Spleen (tissue), 11 donors: ENCODE measurements around the gene HDAC5. TPM values are rescaled to one million over a fixed set of nuclear protein-coding genes. Genes with fewer than 3 reads are reported as not detected.
"Not testable (repeated sequence)": the region's sequence is repeated elsewhere in the genome, so short reads cannot be mapped to it uniquely, and the experiment has no call there.

Experiments
- DNase-seq: peaks from one replicate; pipeline ENCODE4 v3.0.0-alpha.2; 2020
- H3K27ac ChIP-seq, 8 donors: fragments of 200-600 bp; sonication (generic) in 7 of 8; 1 replicate in 4 of 8; 2 replicates in 4 of 8; pipeline versions ENCODE4 v1.5.0 to v1.8.0; 2016 to 2021; ENCODE audit warnings: inconsistent platforms in 4 of 8, mild to moderate bottlenecking in 4 of 8, moderate library complexity in 1 of 8
- H3K27me3 ChIP-seq, 7 donors: fragments of 200-600 bp; sonication (generic) in 6 of 7; replicated peaks in 1 of 7; 1 replicate in 4 of 7; 2 replicates in 3 of 7; pipeline versions ENCODE4 v1.5.0 to v1.8.0; 2016 to 2021; ENCODE audit warnings: inconsistent platforms in 3 of 7, mild to moderate bottlenecking in 1 of 7
- H3K36me3 ChIP-seq, 6 donors: fragments of 200-600 bp; sonication (generic) in 5 of 6; 1 replicate in 4 of 6; 2 replicates in 2 of 6; pipeline versions ENCODE4 v1.5.0 to v1.8.0; 2016 to 2021; ENCODE audit warnings: inconsistent platforms in 2 of 6
- H3K4me1 ChIP-seq, 6 donors: fragments of 200-600 bp; sonication (generic) in 5 of 6; 1 replicate in 3 of 6; 2 replicates in 3 of 6; pipeline versions ENCODE4 v1.5.0 to v1.8.0; 2016 to 2021; ENCODE audit warnings: inconsistent platforms in 3 of 6
- H3K4me3 ChIP-seq, 8 donors: fragments of 200-600 bp; sonication (generic) in 7 of 8; 1 replicate in 4 of 8; 2 replicates in 4 of 8; pipeline versions ENCODE4 v1.5.0 to v1.8.0; 2016 to 2021; ENCODE audit warnings: inconsistent platforms in 4 of 8, mild to moderate bottlenecking in 4 of 8, moderate library complexity in 2 of 8
- H3K9me3 ChIP-seq, 8 donors: fragments of 200-600 bp; sonication (generic) in 7 of 8; 1 replicate in 4 of 8; 2 replicates in 4 of 8; pipeline versions ENCODE4 v1.5.0 to v1.8.0; 2016 to 2021; ENCODE audit warnings: inconsistent platforms in 4 of 8
- POLR2A ChIP-seq, 3 donors: fragments of 450-650 bp; IDR thresholded peaks; one replicate each; pipeline ENCODE4 v1.5.1; 2017; ENCODE audit warnings: antibody characterized with exemption in 3 of 3, mild to moderate bottlenecking in 1 of 3
- POLR2AphosphoS5 ChIP-seq, 3 donors: sonication (generic); formaldehyde crosslinking; IDR thresholded peaks; one replicate each; pipeline ENCODE4 v1.5.1; 2017; ENCODE audit warnings: antibody characterized with exemption in 3 of 3
- WGBS, 5 donors: extraction: QIAGEN DNeasy Blood & Tissue Kit in 3 of 5; methylation state at CpG; one replicate each; pipeline versions ENCODE4 v1.1.5 to v1.1.7; 2013 to 2018; 5-methylcytosine and 5-hydroxymethylcytosine counted together
- intact Hi-C: fragments of 100-400 bp; cut with DNase I; formaldehyde crosslinking; loops from one replicate; pipeline ENCODE4 v1.15.0; 2023; ENCODE audit warnings: low total_unique reads
- polyA plus RNA-seq, 3 donors: library from polyadenylated mRNA; stranded (reverse); fragments of 200-250 nt; gene quantifications; one replicate each; pipeline ENCODE4 v1.2.1, GENCODE V29; 2013
- total RNA-seq, 7 donors: library from RNA; depleted of rRNA in 3 of 7; stranded (reverse); fragments of >200 nt in 3 of 7; fragmentation: NEBNext Ultra II Directional in 4 of 7; extraction: Animal tissue kit (Norgen Biotek cat#: 25700) in 4 of 7; gene quantifications; one replicate each; pipeline versions ENCODE4 v1.1.0 to v1.2.1, GENCODE V29; 2016 to 2021
- TF ChIP-seq, protein P1 (sequence below), 11 experiments: fragments of 200-600 bp in 7 of 11; fragments of 450-650 bp in 4 of 11; sonication (generic) in 4 of 11; IDR thresholded peaks in 8 of 11; conservative IDR thresholded peaks in 3 of 11; 1 replicate in 7 of 11; 2 replicates in 4 of 11; pipeline versions ENCODE4 v1.4.0 to v1.8.0; 2016 to 2021; ENCODE audit warnings: antibody characterized with exemption in 11 of 11, inconsistent platforms in 4 of 11, mild to moderate bottlenecking in 1 of 11
- donor health status: healthy with polysubstance abuse.
- donor health status: DM: no; HTN: no; CAD: no; lungs with moderate emphysema.
- donor health status: DM: no; HTN: no; CAD: no.
- donor health status: Bipolar disorder and iron deficiency.
- donor health status: healthy.
- donor health status: DM: no; HTN: no; CAD: no.
- donor health status: DM: yes; HTN: yes; CAD: no.

HDAC5 gene
- total and polyA plus RNA-seq, 10 donors, result 18.5 to 72.9 (median 46.7) TPM

DNA sequence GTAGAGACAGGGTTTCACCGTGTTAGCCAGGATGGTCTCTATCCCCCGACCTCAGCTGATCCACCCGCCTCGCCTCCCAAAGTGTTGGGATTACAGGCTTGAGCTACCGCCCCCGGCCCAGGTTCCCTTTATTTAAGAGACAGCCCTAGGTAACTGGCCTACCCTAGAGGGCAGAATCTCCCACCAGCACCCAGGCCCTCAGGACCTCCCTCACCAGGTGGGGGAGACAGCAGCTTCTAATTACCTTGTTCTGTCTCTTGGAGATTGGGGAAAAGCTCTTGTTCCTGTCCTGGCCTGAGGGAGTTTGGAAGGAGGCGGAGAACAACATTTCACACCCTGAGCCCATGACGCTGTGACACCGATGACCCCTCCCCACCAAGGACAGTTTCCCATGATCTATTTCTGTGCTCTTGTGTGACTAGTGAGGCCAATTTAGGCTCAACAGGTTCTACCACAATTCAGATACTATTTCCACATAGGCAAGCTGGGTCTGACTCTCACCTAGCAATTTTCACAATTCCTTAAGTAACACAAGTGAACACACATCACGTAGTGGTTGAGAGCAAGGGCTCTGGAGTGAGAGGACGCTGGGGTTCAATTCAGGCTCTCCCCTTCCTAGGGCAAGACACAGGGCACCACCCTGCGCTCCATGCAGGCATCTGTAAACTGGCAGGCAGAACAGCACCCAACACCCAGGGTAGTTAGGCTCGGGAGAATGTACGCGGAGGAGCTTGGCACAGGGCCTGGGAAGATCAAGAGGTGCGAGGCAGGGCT lies 20.4 kb downstream of the HDAC5 start:
- intact Hi-C loops, result no loop called here
- WGBS, 5 donors, result 84 to 95% (median 90%) methylated on average over 16 of the region's 16 CpGs

DNA sequence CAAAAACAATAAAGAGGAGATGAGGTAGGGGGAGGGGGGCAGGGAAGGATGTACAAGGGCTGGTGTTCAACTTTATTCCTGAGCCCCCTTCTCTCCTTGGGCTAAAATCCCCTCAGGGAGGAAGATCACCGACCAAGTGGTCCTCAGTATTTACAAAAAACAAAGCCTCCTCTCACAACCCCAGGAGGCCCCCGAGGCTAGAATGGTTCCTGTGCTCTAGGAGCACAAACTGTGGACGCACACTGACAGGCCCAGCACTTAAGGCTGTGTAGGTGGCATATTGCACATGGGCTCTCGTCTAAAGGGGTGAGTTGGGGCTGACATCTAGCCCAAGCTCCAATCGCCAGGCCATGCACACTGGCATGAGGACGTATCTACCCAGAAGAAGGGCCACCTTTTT lies 21.6 kb downstream of the HDAC5 start:
- H3K4me3 ChIP-seq, DNase-seq, H3K9me3 ChIP-seq, intact Hi-C loops, H3K27ac ChIP-seq, H3K27me3 ChIP-seq: not testable (repeated sequence)
- H3K36me3 ChIP-seq, result peaks cover 0 to 55% (median 3%) of the 10 kb centered on the region in 6 donors
- WGBS, 5 donors, result 73 to 86% (median 83%) methylated on average over 6 of the region's 6 CpGs
- peaks cover 13 to 53% (median 34%) of the 10 kb centered on the region in 6 donors for H3K4me1 ChIP-seq

More for the DNA sequence above, 20.4 kb downstream of the HDAC5 start:
- Histone ChIP-seq H3K4me1 (peaks cover 3 to 53% (median 26%) of the 10 kb centered on the region in 6 donors), H3K27ac (no peak overlapping the region), H3K36me3 (peaks cover 0 to 61% (median 3%) of the 10 kb centered on the region in 6 donors), H3K27me3 (no peaks in the 10 kb centered on the region), H3K4me3 (no peak overlapping the region), H3K9me3 (no peaks in the 10 kb centered on the region)
- TF ChIP-seq, protein P1, sequence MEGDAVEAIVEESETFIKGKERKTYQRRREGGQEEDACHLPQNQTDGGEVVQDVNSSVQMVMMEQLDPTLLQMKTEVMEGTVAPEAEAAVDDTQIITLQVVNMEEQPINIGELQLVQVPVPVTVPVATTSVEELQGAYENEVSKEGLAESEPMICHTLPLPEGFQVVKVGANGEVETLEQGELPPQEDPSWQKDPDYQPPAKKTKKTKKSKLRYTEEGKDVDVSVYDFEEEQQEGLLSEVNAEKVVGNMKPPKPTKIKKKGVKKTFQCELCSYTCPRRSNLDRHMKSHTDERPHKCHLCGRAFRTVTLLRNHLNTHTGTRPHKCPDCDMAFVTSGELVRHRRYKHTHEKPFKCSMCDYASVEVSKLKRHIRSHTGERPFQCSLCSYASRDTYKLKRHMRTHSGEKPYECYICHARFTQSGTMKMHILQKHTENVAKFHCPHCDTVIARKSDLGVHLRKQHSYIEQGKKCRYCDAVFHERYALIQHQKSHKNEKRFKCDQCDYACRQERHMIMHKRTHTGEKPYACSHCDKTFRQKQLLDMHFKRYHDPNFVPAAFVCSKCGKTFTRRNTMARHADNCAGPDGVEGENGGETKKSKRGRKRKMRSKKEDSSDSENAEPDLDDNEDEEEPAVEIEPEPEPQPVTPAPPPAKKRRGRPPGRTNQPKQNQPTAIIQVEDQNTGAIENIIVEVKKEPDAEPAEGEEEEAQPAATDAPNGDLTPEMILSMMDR (IDR thresholded peaks at IDR 0.05 in 8 of 11, conservative IDR thresholded peaks at IDR 0.05 in 3 of 11), result no peak
- TF ChIP-seq POLR2AphosphoS5 (IDR thresholded peaks at IDR 0.05), result no peak
- TF ChIP-seq POLR2A (IDR thresholded peaks at IDR 0.05), result no peak
- no peak for DNase-seq

DNA sequence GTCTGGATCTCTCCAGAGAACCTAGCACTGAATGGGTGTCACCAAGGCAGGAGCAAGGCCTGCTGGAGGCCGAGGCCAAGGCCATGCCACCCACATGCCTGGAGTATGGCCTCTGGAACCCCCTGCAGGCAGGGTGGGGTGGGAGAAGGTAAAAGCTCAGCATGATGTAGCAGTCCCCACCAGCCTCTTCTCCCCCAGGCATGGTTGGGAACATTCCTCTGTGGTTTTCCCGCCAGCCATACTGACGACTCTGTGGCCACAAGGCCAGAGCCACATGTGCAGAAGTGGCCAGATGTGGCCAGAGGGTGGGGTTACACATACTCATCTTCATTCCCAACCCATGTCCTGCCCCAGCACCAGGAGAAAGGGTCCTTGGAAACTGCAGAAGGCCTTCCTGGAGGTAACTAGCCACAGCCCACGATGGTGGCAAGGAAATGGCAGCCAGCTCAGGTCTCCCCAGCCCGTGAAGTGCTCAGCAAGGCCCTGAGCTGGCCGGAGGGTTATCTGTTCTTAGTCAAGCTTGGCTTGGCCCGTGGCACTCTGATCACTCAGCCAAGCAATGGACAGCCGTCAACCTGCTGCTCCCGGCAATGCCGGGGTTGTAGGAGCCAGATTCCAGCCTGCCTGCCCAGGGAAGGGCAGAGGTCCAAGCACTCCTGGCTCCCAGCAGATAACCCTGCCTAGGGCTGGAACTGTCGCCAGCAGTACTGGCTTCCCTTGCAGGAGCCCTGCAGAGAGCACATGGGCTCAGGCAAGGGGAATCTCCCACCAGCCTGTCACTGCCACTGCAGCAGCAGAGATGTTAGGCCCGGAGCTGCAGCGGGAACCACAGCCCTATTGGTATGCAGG lies 26.1 kb downstream of the HDAC5 start:
- 50 to 70% (median 56%) methylated on average over 8 to 13 of the region's 13 CpGs for WGBS, 5 donors
- peak overlapping the region; percentile 27 to 90 (median 86) for H3K27ac ChIP-seq
- peaks cover 20 to 62% (median 49%) of the 10 kb centered on the region in 6 donors for H3K4me1 ChIP-seq
- no peak overlapping the region for H3K4me3 ChIP-seq
- no peaks in the 10 kb centered on the region for H3K9me3 ChIP-seq
- TF ChIP-seq POLR2AphosphoS5 (IDR thresholded peaks at IDR 0.05) (peak in 1 of 3 donors; percentile 24), POLR2A (IDR thresholded peaks at IDR 0.05) (no peak)
- H3K27me3 ChIP-seq, result no peaks in the 10 kb centered on the region
- intact Hi-C loops, result no loop called here
- no peak for DNase-seq
- peaks cover 3 to 41% (median 15%) of the 10 kb centered on the region in 6 donors for H3K36me3 ChIP-seq

DNA sequence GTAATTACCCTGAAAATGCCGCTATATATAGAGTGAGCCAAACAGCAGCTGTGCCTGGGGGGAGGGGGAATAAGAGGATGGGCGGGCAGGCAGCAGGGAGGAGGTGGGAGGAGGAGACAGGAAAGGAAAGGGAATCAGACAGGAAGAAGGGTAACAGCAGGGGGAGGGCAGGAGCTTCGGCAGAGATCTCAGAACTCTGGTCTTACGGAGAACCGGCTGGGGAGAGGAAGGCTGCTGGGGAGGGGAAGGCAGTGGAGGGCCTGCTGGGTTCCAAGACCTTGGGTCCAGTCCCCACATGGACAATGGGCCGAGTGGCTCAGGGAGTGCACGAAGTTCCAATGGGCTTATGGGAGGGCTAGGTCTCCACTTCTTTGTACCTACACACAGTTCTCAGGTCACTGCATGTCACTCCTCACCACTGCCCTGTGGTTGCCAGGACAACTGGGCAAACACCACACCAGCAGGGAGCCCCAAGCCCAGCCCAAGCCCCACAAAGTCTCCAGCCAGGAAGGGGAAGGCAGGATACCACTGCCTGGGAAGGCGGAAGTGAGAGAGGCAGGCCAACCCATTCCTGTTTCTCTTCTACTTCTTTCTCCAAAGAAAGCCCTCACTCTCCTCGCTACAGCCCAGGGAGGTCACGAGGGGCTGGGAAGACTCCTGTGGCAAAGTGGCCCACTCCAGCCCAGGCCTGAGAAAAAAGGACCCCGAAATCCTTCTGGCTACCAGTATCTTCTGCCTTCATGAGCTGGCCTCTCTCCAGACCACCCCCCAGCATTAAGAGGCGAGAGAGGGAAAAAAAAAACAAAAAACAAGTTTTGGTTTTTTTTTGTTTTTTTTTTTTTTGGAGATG lies 27.6 kb downstream of the HDAC5 start:
- TF ChIP-seq POLR2AphosphoS5 (IDR thresholded peaks at IDR 0.05) (peak; percentile 19 to 66 (median 25)), POLR2A (IDR thresholded peaks at IDR 0.05) (no peak)
- TF ChIP-seq, protein P1 (IDR thresholded peaks at IDR 0.05 in 8 of 11, conservative IDR thresholded peaks at IDR 0.05 in 3 of 11), result peak in 3 of 11 experiments; percentile 6 to 24 (median 15)
- WGBS, 5 donors, result 16 to 22% (median 20%) methylated on average over 12 of the region's 12 CpGs
- no peak for DNase-seq
- Histone ChIP-seq H3K4me3 (peak overlapping the region in 4 of 8 donors; percentile 5 to 49 (median 10)), H3K4me1 (peaks cover 20 to 62% (median 49%) of the 10 kb centered on the region in 6 donors), H3K36me3 (peaks cover 3 to 45% (median 30%) of the 10 kb centered on the region in 6 donors), H3K27me3 (no peaks in the 10 kb centered on the region), H3K27ac (peak overlapping the region; percentile 27 to 90 (median 86)), H3K9me3 (no peaks in the 10 kb centered on the region)
- intact Hi-C loops, result no loop called here
